HCT116 (cell line): ENCODE data around the gene PADI3. TPM values are rescaled to one million over a fixed set of nuclear protein-coding genes. Genes with fewer than 3 reads are reported as not detected.

Experiments used
- ATAC-seq: fragments of 200-7000 bp; cut with Tn5 transposase; 2 replicates; pipeline ENCODE4 v1.9.1; 2020; ENCODE audit warnings: mild to moderate bottlenecking, moderate library complexity
- BruUV-seq: library from RNA; stranded (reverse); fragments of 400-500 nt; replicated peaks from 2 replicates; lab custom pipeline; 2021; lab: Mats Ljungman, UMichigan
- CTCF ChIA-PET: fragments of 300-600 bp; sonication (Branson Sonifier 250); formaldehyde crosslinking; loops from one replicate; lab custom pipeline; 2021; ENCODE audit warnings: antibody characterized with exemption; lab: Charles Lee
- POLR2A ChIA-PET: fragments of 300-600, 350-600 bp; sonication (Branson Sonifier 250); formaldehyde crosslinking; loops from one replicate; lab custom pipeline; 2021; ENCODE audit warnings: antibody characterized with exemption; lab: Charles Lee
- RAD21 ChIA-PET, 2 experiments: fragments of 300-600 bp; sonication (Branson Sonifier 250); formaldehyde crosslinking; loops; one replicate each; lab custom pipeline; 2023; ENCODE audit warnings: low total read pairs in 2 of 2; ENCODE audit not compliant: uncharacterized antibody in 2 of 2, unreplicated experiment in 2 of 2, low non-redundant PET in 1 of 2; lab: Charles Lee
- DNase-seq: peaks from one replicate; pipeline ENCODE4 v3.0.0-alpha.2; 2010; ENCODE audit warnings: low read depth, low spot score
- H2AFZ ChIP-seq: fragments of 200-600 bp; shearing (Covaris generic), sonication (generic); 2 replicates; pipeline ENCODE4 v1.6.1; 2017; ENCODE audit warnings: low read depth, mixed run types, mixed read lengths, antibody characterized with exemption, low read length; ENCODE audit not compliant: poor library complexity, severe bottlenecking
- H3K27ac ChIP-seq: 2 replicates; pipeline ENCODE4 v1.5.1; 2012; ENCODE audit warnings: low read depth, low read length
- H3K27me3 ChIP-seq: fragments of 200-600 bp; sonication (generic); 2 replicates; pipeline ENCODE4 v1.6.1; 2016; ENCODE audit warnings: mixed run types, low read length, mixed read lengths; ENCODE audit not compliant: insufficient read depth
- H3K36me3 ChIP-seq, 2 experiments: fragments of 200-500 bp in 1 of 2; fragments of 200-600 bp in 1 of 2; sonication (Bioruptor generic) in 1 of 2; sonication (generic) in 1 of 2; 2 replicates each; pipeline versions ENCODE4 v1.5.1 to v1.6.1; 2014 to 2016; ENCODE audit warnings: low read length in 2 of 2, inconsistent platforms in 1 of 2, mixed read lengths in 1 of 2, mixed run types in 1 of 2; ENCODE audit not compliant: insufficient read depth in 2 of 2, control insufficient read depth in 1 of 2
- H3K4me1 ChIP-seq, 2 experiments: fragments of 200-600 bp in 1 of 2; sonication (generic) in 1 of 2; 2 replicates each; pipeline versions ENCODE4 v1.5.1 to v1.6.1; 2012 to 2017; ENCODE audit warnings: low read length in 2 of 2, inconsistent platforms in 1 of 2, mild to moderate bottlenecking in 1 of 2, mixed read lengths in 1 of 2, mixed run types in 1 of 2, moderate library complexity in 1 of 2; ENCODE audit not compliant: insufficient read depth in 2 of 2, control insufficient read depth in 1 of 2
- H3K4me2 ChIP-seq: fragments of 200-600 bp; sonication (generic); 2 replicates; pipeline ENCODE4 v1.6.1; 2017; ENCODE audit warnings: mixed run types, low read length, mixed read lengths
- H3K4me3 ChIP-seq, 2 experiments: fragments of 200-600 bp in 1 of 2; sonication (generic) in 1 of 2; replicated peaks in 1 of 2; 2 replicates each; pipeline ENCODE4 v1.5.1; 2011 to 2016; ENCODE audit warnings: low read length in 2 of 2, control low read depth in 1 of 2, low read depth in 1 of 2, mild to moderate bottlenecking in 1 of 2, mixed read lengths in 1 of 2, mixed run types in 1 of 2
- H3K79me2 ChIP-seq: fragments of 200-600 bp; sonication (generic); 2 replicates; pipeline ENCODE4 v1.6.1; 2017; ENCODE audit warnings: mild to moderate bottlenecking, mixed run types, low read length, moderate library complexity, mixed read lengths; ENCODE audit not compliant: insufficient read depth
- H3K9ac ChIP-seq: fragments of 200-600 bp; sonication (generic); 2 replicates; pipeline ENCODE4 v1.6.1; 2016; ENCODE audit warnings: low read length, mixed read lengths
- H3K9me2 ChIP-seq: fragments of 200-600 bp; sonication (generic), shearing (Covaris generic); 2 replicates; pipeline ENCODE4 v1.6.1; 2017; ENCODE audit warnings: mixed run types, mild to moderate bottlenecking, moderate library complexity; ENCODE audit not compliant: insufficient read depth
- H3K9me3 ChIP-seq, 2 experiments: fragments of 200-500 bp in 1 of 2; fragments of 200-600 bp in 1 of 2; sonication (Bioruptor generic) in 1 of 2; sonication (generic) in 1 of 2; 2 replicates each; pipeline ENCODE4 v1.6.1; 2014 to 2017; ENCODE audit warnings: low read length in 2 of 2, mixed read lengths in 2 of 2, inconsistent platforms in 1 of 2, low read depth in 1 of 2, mild to moderate bottlenecking in 1 of 2, mixed run types in 1 of 2, moderate library complexity in 1 of 2; ENCODE audit not compliant: control insufficient read depth in 1 of 2, insufficient read depth in 1 of 2
- H4K20me1 ChIP-seq: fragments of 200-600 bp; sonication (generic), shearing (Covaris generic); 2 replicates; pipeline ENCODE4 v1.6.1; 2017; ENCODE audit warnings: mixed run types, mild to moderate bottlenecking, moderate library complexity; ENCODE audit not compliant: insufficient read depth
- EGR1 ChIP-seq: IDR thresholded peaks from 2 replicates; pipeline ENCODE4 v1.6.1; 2012; ENCODE audit warnings: low read depth
- ELF1 ChIP-seq: IDR thresholded peaks from 2 replicates; pipeline ENCODE4 v1.6.1; 2012; ENCODE audit warnings: low read depth, borderline replicate concordance
- EZH2 ChIP-seq: fragments of 200-600 bp; sonication (generic); IDR thresholded peaks from 2 replicates; pipeline ENCODE4 v1.6.1; 2017; ENCODE audit warnings: antibody characterized with exemption, mixed run types
- EZH2phosphoT487 ChIP-seq: fragments of 200-600 bp; IDR thresholded peaks from 2 replicates; pipeline ENCODE4 v1.6.1; 2018; ENCODE audit warnings: antibody characterized with exemption, borderline replicate concordance
- POLR2A ChIP-seq: IDR thresholded peaks from 2 replicates; pipeline ENCODE4 v1.7.0; 2011; ENCODE audit warnings: borderline replicate concordance; ENCODE audit not compliant: insufficient read depth, insufficient read length; ENCODE audit errors: extremely low read depth
- POLR2AphosphoS5 ChIP-seq: IDR thresholded peaks from 2 replicates; pipeline ENCODE4 v1.6.1; 2011; ENCODE audit warnings: mild to moderate bottlenecking, low read depth, low read length, moderate library complexity
- RAD21 ChIP-seq: IDR thresholded peaks from 2 replicates; pipeline ENCODE4 v1.6.1; 2012; ENCODE audit warnings: low read depth, mild to moderate bottlenecking
- SIN3A ChIP-seq: IDR thresholded peaks from 2 replicates; pipeline ENCODE4 v1.6.1; 2012; ENCODE audit warnings: low read depth
- SP1 ChIP-seq: IDR thresholded peaks from 2 replicates; pipeline ENCODE4 v1.6.1; 2012; ENCODE audit warnings: low read depth
- SRF ChIP-seq: IDR thresholded peaks from 2 replicates; pipeline ENCODE4 v1.6.1; 2012; ENCODE audit warnings: low read depth
- TCF7L2 ChIP-seq: IDR thresholded peaks from 2 replicates; pipeline ENCODE4 v1.7.0; 2011; ENCODE audit warnings: borderline replicate concordance, inconsistent platforms; ENCODE audit not compliant: insufficient read depth, insufficient read length; ENCODE audit errors: extremely low read depth
- YY1 ChIP-seq: IDR thresholded peaks from 2 replicates; pipeline ENCODE4 v1.6.1; 2011; ENCODE audit warnings: low read length, low read depth, moderate library complexity, mild to moderate bottlenecking; ENCODE audit not compliant: insufficient replicate concordance; ENCODE audit errors: extremely low read depth
- intact Hi-C: fragments of 100-400 bp; cut with micrococcal nuclease; formaldehyde crosslinking; loops from 2 replicates; pipeline ENCODE4 v1.10.0; 2022
- total RNA-seq: library from RNA; stranded (reverse); gene quantifications from one replicate; pipeline ENCODE4 v1.2.1, GENCODE V29; 2021; ENCODE audit not compliant: unreplicated experiment
- TF ChIP-seq, protein P1 (sequence below), 3 experiments: fragments of 200-600 bp in 1 of 3; sonication (generic) in 1 of 3; IDR thresholded peaks in 2 of 3; conservative IDR thresholded peaks in 1 of 3; 2 replicates each; pipeline ENCODE4 v1.5.1; 2012 to 2017; ENCODE audit warnings: low read depth in 2 of 3, low read length in 2 of 3, antibody characterized with exemption in 1 of 3, borderline replicate concordance in 1 of 3, control low read depth in 1 of 3, mild to moderate bottlenecking in 1 of 3, mixed read lengths in 1 of 3, mixed run types in 1 of 3, moderate library complexity in 1 of 3; ENCODE audit not compliant: insufficient read depth in 1 of 3
- TF ChIP-seq, protein P2 (sequence below): IDR thresholded peaks from 2 replicates; pipeline ENCODE4 v1.6.1; 2012
- TF ChIP-seq, protein P3 (sequence below): IDR thresholded peaks from 2 replicates; pipeline ENCODE4 v1.6.1; 2011; ENCODE audit warnings: mild to moderate bottlenecking, low read length, moderate library complexity; ENCODE audit not compliant: insufficient replicate concordance; ENCODE audit errors: extremely low read depth

The PADI3 gene
- total RNA-seq, 1 experiment from 2014 or later = 0.93 TPM

DNA sequence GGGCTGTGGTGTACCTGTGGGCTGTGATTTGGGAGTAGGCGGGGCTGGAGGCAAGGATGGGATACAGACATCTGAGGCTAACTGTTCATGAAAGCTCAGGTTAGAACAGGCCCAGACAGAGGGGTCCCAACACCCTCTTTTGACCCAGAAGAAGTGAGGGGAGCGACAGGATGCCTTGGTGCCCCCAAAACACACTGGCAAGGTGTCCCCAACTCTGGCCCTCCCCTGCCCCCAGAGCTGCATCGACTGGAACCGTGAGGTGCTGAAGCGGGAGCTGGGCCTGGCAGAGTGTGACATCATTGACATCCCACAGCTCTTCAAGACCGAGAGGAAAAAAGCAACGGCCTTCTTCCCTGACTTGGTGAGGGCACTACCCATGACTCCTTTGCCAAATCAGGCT is 31.5 kb downstream of the PADI3 start (continued):
- TF ChIP-seq, protein P1, sequence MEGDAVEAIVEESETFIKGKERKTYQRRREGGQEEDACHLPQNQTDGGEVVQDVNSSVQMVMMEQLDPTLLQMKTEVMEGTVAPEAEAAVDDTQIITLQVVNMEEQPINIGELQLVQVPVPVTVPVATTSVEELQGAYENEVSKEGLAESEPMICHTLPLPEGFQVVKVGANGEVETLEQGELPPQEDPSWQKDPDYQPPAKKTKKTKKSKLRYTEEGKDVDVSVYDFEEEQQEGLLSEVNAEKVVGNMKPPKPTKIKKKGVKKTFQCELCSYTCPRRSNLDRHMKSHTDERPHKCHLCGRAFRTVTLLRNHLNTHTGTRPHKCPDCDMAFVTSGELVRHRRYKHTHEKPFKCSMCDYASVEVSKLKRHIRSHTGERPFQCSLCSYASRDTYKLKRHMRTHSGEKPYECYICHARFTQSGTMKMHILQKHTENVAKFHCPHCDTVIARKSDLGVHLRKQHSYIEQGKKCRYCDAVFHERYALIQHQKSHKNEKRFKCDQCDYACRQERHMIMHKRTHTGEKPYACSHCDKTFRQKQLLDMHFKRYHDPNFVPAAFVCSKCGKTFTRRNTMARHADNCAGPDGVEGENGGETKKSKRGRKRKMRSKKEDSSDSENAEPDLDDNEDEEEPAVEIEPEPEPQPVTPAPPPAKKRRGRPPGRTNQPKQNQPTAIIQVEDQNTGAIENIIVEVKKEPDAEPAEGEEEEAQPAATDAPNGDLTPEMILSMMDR (IDR thresholded peaks at IDR 0.05 in 2 of 3, conservative IDR thresholded peaks at IDR 0.05 in 1 of 3; ENCODE audit: borderline replicate concordance in 1 of 3, insufficient read depth in 1 of 3, low read depth in 2 of 3, low read length in 2 of 3) = no peak
- no peak for TF ChIP-seq EZH2

DNA sequence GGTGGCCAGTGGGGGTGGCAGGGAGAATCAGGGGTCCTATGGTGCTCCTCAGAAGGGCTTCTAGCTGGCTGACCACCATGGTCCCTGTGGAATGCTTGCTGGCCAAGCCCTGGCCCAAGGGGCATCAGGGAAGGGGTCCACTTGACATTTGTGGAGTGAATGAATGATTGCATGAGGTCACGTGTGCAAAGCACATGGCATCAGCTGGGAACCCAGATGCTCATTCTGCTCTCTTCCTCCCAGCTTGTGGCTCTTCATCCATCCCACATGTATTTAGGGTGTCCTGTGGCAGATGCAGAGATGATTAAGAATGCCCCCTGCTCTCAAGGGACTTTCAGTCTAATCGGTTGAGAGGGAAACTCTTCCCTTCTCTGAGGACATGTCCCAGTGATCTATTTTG is 32.0 kb downstream of the PADI3 start:
- no peak overlapping the region for H3K9ac ChIP-seq
- H2AFZ ChIP-seq = no peak overlapping the region
- ChIA-PET CTCF (no interaction called here), POLR2A (no interaction called here), RAD21 (interaction anchor here in 1 of 2 experiments (0.5 kb wide), 1 partner anchor 329 kb away, joined by 3 read pairs; no protein-coding TSS in a partner anchor)
- BruUV-seq = no TSS peak
- H3K4me1 ChIP-seq = no peaks in the 10 kb centered on the region
- H3K9me3 ChIP-seq = no peaks in the 10 kb centered on the region
- no peak overlapping the region for H3K4me3 ChIP-seq
- H3K27ac ChIP-seq = no peak overlapping the region
- H3K36me3 ChIP-seq = no peaks in the 10 kb centered on the region
- H3K27me3 ChIP-seq = peaks cover 3% of the 10 kb centered on the region; the same call in 1 of the 2 replicates
- no peaks in the 10 kb centered on the region for H3K79me2 ChIP-seq
- no peak for DNase-seq
- H3K4me2 ChIP-seq = no peak overlapping the region
- no peaks in the 10 kb centered on the region for H3K9me2 ChIP-seq
- no peak for ATAC-seq
- intact Hi-C loops = no loop called here
- H4K20me1 ChIP-seq = no peaks in the 10 kb centered on the region
- TF ChIP-seq RAD21 (no peak), EGR1 (no peak), POLR2A (no peak), SP1 (no peak), EZH2phosphoT487 (no peak), ELF1 (no peak), SIN3A (no peak), POLR2AphosphoS5 (no peak), SRF (no peak), TCF7L2 (no peak), YY1 (no peak)
- TF ChIP-seq, protein P2, sequence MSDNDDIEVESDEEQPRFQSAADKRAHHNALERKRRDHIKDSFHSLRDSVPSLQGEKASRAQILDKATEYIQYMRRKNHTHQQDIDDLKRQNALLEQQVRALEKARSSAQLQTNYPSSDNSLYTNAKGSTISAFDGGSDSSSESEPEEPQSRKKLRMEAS = no peak
- TF ChIP-seq, protein P1 (IDR thresholded peaks at IDR 0.05 in 2 of 3, conservative IDR thresholded peaks at IDR 0.05 in 1 of 3; ENCODE audit: borderline replicate concordance in 1 of 3, insufficient read depth in 1 of 3, low read depth in 2 of 3, low read length in 2 of 3) = no peak
- TF ChIP-seq, protein P3, sequence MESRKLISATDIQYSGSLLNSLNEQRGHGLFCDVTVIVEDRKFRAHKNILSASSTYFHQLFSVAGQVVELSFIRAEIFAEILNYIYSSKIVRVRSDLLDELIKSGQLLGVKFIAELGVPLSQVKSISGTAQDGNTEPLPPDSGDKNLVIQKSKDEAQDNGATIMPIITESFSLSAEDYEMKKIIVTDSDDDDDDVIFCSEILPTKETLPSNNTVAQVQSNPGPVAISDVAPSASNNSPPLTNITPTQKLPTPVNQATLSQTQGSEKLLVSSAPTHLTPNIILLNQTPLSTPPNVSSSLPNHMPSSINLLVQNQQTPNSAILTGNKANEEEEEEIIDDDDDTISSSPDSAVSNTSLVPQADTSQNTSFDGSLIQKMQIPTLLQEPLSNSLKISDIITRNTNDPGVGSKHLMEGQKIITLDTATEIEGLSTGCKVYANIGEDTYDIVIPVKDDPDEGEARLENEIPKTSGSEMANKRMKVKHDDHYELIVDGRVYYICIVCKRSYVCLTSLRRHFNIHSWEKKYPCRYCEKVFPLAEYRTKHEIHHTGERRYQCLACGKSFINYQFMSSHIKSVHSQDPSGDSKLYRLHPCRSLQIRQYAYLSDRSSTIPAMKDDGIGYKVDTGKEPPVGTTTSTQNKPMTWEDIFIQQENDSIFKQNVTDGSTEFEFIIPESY = no peak
